GM12801 (cell line): ENCODE results near the gene VKORC1L1.

Experiments
- TF ChIP-seq, protein P1 (sequence below): IDR thresholded peaks from one replicate; pipeline ENCODE4 v1.5.1; 2011; ENCODE audit warnings: control low read depth; ENCODE audit not compliant: insufficient read length; ENCODE audit errors: extremely low read depth

VKORC1L1 gene

GRCh38 chr7:65962033-65962432, 89.2 kb downstream of the VKORC1L1 start:
- TF ChIP-seq, protein P1, sequence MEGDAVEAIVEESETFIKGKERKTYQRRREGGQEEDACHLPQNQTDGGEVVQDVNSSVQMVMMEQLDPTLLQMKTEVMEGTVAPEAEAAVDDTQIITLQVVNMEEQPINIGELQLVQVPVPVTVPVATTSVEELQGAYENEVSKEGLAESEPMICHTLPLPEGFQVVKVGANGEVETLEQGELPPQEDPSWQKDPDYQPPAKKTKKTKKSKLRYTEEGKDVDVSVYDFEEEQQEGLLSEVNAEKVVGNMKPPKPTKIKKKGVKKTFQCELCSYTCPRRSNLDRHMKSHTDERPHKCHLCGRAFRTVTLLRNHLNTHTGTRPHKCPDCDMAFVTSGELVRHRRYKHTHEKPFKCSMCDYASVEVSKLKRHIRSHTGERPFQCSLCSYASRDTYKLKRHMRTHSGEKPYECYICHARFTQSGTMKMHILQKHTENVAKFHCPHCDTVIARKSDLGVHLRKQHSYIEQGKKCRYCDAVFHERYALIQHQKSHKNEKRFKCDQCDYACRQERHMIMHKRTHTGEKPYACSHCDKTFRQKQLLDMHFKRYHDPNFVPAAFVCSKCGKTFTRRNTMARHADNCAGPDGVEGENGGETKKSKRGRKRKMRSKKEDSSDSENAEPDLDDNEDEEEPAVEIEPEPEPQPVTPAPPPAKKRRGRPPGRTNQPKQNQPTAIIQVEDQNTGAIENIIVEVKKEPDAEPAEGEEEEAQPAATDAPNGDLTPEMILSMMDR, result no peak

GRCh38 chr7:65966146-65966545, 93.3 kb downstream of the VKORC1L1 start:
- TF ChIP-seq, protein P1, result no peak

DNA sequence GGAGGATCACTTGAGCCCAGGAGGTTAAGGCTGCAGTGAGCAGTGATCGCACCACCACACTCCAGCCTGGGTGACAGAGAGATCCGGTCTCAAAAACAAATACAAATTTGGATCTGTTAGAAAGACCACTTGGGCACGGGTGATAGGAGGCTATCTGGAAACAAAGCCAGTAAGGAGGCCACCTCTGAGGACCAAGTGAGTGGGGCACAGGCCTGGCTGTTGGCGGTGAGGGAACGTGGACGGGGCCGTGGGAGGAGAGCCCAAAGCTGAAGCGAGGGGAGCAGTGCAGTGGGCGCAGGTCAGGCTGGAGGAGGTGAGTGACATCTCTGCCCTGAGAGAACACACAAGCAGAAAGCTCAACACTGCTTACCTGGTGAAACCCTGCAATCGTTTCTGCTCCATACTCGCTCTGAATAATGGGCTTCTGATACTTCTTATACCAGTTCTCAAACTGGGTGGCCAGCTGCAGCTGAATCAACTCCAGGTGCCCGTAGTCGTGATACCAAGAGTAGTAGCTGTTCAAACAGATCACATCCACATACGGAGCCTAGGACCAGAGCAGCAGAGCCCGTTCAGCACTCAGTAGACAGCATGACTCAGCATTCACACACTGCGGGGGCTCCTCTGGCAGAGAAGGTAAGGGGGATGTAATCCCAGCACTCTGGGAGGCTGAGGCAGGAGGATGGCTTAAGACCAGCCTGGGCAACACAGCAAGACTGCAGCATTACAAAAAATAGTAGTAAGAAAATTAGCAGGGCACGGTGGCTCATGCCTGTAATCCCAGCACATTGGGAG, 94.7 kb downstream of the VKORC1L1 start:
- TF ChIP-seq, protein P1, result no peak

GRCh38 chr7:65968256-65969185, 95.6 kb downstream of the VKORC1L1 start:
- TF ChIP-seq, protein P1, result no peak

- TF ChIP-seq, protein P1, result no peak
Measured at GRCh38 chr7:65971021-65971420, 98.1 kb downstream of the VKORC1L1 start.

DNA sequence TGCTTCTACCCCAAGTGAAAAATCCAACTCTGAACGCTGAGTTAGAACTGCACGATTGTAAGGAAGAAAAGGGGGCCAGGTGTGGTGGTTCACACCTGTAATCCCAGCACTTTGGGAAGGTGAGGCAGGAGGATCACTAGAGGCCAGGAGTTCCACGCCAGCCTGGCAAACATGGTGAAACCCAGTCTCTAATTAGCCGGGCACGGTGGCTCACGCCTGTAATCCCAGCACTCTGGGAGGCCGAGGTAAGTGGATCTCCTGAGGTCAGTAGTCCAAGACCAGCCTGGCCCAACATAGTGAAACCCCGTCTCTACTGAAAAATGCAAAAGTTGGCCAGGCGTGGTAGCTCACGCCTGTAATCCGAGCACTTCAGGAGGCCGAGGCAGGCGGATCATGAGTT, 100.1 kb downstream of the VKORC1L1 start:
- TF ChIP-seq, protein P1, result no peak

DNA sequence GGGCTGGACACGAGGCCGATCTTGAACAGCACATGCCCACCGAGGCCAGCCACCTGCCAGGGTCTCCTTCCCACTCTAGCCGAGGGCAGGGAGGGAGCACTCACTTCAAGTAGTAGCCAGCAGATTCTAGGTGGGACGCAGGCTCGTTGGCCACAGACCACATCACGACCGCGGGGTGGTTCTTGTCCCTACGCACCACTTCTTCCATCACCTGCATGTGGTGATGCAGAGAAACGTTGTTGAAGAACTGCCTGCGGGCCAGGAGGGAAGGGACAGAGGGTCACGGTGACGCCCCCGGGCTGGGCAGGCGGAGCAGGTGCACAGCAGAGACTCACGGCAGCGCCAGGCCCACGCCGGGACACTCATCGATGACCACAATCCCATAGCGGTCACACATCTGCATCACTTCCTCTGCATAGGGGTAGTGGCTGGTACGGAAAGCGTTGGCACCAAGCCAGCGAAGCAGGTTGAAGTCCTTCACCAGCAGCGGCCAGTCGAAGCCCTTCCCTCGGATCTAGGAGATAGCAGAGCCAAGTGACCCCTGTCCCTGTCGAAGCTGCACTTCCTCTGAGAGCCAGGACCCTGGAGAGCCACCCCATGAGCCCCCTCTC, 101.4 kb downstream of the VKORC1L1 start:
- TF ChIP-seq, protein P1, result no peak
